Measurements from ENCODE around the gene SPATA32.

The SPATA32 gene, protein sequence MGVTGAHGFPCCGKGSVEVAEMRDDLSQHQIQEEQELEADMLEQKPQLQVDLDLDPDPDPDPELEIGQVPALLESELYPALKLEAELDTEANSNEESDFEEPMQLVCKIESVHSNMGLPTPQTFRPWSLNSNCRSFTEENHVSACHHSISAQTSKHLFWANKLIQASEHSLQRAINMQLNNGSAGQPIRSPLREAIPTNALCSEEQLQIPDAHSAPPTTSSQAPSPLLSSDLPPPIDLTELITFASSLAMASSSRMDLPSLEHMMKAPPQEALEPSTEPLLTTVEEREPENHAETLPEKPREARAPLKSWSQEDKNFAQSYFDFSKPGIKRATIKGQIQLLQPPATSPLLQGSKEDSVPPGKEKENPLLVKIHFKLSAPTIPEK

DNA sequence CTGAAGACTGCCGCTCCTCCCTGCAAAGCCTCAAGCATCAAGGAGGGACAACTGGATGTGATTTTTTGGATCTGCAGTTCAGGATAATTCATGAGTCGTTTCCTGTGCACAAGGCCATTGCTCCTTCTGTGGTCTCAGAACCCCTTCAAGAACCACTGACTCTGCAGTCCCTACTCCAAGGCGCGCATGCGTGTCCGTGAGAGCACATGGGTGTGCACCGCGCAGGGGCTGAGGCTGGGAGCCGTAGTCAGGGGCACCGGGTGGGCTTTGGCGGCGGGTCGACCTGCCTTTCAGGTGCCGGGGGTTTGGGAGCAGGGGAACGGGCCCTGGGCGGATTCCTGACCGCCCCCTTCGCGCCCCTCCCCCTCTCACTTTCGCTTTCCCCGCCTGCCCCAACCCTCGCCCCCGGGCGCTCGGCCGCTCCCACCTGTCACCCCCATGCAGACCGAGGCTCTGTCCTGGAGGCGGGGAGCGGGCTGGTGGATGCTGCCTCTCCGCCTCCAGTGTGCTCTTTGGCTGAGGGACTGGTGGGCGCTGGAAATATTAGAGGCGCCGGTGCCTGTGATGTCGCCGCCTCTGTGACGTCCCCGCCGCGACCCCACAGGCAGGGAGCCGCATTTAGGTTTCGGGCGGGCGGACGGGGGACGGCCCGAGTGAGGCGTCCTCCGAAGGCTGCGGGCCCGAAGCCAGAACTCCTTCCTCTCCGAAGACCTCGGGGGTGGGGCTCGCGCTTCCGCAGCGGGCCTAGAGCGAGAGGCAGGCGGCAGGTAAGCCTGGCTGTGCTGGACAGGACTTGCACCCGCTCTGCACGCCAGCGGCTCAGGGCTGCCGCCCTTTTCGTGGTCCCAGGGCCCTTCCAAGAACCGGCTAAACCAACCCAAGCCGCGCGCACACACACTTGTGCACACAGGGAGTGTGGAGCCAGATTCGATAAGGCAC is at the start of gene SPATA32:
Gene SPATA32, minus strand, starts transcription at position 518 of the 939 bp plus-strand sequence. Its CDS starts 78 bp downstream, at position 440.
- Histone ChIP-seq H3K27me3 (ENCODE audit: control insufficient read depth, insufficient read depth, low read length) (peaks cover 12% of the 10 kb centered on the region), H3K4me3 (ENCODE audit: low read depth, low read length) (peak within 1 kb of the TSS; percentile 58), H3K9ac (ENCODE audit: low read depth, low read length) (peak within 1 kb of the TSS; percentile 26), H3K36me3 (ENCODE audit: control insufficient read depth, insufficient read depth, low read length) (peaks cover 3% of the 10 kb centered on the region), H3K9me3 (ENCODE audit: control insufficient read depth, insufficient read depth, low read length) (no peaks in the 10 kb centered on the region), H3K4me1 (ENCODE audit: control insufficient read depth, insufficient read depth, low read length) (peaks cover 8% of the 10 kb centered on the region)

DNA sequence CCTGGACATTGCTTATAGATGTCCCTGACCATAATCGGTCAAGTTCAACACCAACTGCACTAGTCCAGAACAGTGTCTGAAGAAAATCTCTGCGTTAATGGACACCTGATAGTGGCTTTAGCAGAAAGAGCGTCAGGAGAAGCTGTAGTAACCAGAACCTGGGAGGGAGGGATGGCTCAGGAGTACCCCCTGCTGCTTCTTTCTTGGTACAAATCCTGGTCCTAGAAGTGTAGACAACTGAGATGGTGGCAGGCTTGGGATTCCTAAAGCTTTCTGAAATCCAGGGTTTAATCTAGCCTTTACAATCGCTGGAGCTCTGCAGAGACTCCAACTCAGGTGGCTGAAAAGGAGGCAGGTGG is 49.5 kb upstream of the SPATA32 start:
- H3K4me3 ChIP-seq (ENCODE audit: low read depth, low read length) = no peak overlapping the region

DNA sequence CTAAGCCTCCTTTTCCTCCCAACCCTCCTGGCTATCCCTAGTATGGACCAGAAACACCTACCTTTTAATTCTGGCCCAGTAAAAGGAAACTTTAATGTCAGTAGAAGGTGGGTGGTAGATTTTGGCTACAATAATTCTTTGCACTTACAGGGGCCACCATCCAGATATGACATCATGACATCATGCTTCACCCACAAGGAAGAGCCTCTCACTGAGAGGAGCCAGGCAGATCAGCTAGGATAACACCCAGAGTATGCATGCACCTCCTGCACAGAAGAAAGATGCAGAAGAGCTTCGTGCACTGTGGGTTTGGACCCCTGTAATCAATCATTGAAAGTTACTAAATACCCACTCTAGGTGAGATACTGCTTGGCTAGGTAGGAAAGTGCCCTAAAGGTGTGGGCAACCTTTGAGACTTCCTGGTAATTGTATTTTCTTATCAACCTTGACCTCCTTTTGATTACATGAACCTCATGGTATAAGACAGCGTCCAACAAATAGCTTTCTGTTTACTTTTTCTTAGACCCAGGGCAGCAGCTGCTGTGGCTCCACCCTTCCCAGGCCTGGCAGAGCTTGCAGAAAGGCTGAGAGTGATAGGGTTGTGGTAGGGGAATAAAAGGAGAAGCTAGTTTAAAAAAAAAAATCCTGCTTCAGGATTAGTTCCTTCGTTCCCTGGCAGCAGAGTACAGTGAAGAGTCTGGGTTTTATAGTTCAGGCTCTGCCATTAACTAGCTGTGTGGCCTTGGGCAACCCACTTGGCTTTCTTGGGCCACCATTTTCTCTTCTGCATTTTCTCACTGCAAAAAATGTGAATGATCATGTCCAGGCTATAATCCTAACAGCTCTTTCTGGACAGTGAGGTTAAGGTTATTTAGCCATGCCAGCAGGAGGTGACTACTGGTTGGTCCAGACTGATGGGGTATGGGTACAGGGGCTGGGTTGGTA is 48.8 kb upstream of the SPATA32 start:
- H3K9ac ChIP-seq (ENCODE audit: low read depth, low read length) = no peak overlapping the region
- H3K4me1 ChIP-seq (ENCODE audit: control insufficient read depth, insufficient read depth, low read length) = peaks cover 1% of the 10 kb centered on the region
- H3K9me3 ChIP-seq (ENCODE audit: control insufficient read depth, insufficient read depth, low read length) = no peaks in the 10 kb centered on the region
- H3K27me3 ChIP-seq (ENCODE audit: control insufficient read depth, insufficient read depth, low read length) = peaks cover 6% of the 10 kb centered on the region
- H3K36me3 ChIP-seq (ENCODE audit: control insufficient read depth, insufficient read depth, low read length) = no peaks in the 10 kb centered on the region
- H3K4me3 ChIP-seq (ENCODE audit: low read depth, low read length) = no peak overlapping the region

More for the DNA sequence above, 49.5 kb upstream of the SPATA32 start:
- Histone ChIP-seq H3K9ac (ENCODE audit: low read depth, low read length) (no peak overlapping the region), H3K27me3 (ENCODE audit: control insufficient read depth, insufficient read depth, low read length) (peaks cover 7% of the 10 kb centered on the region), H3K4me1 (ENCODE audit: control insufficient read depth, insufficient read depth, low read length) (peaks cover 4% of the 10 kb centered on the region), H3K36me3 (ENCODE audit: control insufficient read depth, insufficient read depth, low read length) (no peaks in the 10 kb centered on the region), H3K9me3 (ENCODE audit: control insufficient read depth, insufficient read depth, low read length) (no peaks in the 10 kb centered on the region)

DNA sequence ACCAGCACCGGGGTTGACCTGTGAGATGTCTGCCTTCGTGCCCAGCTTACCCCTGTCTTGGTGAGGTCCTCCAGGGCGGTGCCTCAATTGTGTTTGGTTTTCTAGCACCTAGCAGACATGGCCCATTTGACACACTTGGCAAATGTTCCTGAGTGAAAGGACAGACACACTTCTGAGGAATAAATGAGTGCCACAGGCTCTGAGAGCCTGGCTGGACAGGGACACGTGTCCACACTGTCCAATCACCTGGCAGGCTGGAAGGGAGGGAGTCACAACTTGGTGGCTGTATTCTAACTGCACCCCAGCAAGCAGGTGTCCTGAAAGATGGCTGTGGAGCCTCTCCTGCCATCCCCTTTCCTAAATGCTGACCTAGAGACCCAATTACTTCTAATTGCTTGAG is 47.5 kb upstream of the SPATA32 start:
- Histone ChIP-seq H3K36me3 (ENCODE audit: control insufficient read depth, insufficient read depth, low read length) (no peaks in the 10 kb centered on the region), H3K9me3 (ENCODE audit: control insufficient read depth, insufficient read depth, low read length) (no peaks in the 10 kb centered on the region), H3K27me3 (ENCODE audit: control insufficient read depth, insufficient read depth, low read length) (no peaks in the 10 kb centered on the region), H3K4me3 (ENCODE audit: low read depth, low read length) (no peak overlapping the region), H3K4me1 (ENCODE audit: control insufficient read depth, insufficient read depth, low read length) (no peaks in the 10 kb centered on the region), H3K9ac (ENCODE audit: low read depth, low read length) (no peak overlapping the region)

DNA sequence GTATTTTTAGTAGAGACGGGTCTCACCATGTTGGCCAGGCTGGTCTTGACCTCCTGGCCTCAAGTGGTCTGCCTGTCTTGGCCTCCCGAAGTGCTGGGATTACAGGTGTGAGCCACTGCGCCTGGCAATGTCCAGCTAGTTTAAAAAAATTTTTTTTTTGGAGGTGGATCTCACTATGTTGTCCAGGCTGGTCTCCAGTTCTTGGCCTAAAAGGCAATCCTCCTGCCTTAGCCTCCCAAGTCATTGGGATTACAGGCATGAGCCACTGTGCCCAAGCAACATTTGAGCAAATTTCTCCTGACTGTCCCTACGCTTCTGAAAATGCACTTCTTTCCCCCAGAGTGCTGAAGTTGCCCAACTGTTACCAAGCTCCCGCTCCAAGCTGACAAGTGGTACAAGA is 46.9 kb upstream of the SPATA32 start:
- Histone ChIP-seq H3K36me3 (ENCODE audit: control insufficient read depth, insufficient read depth, low read length) (no peaks in the 10 kb centered on the region), H3K9ac (ENCODE audit: low read depth, low read length) (no peak overlapping the region), H3K4me1 (ENCODE audit: control insufficient read depth, insufficient read depth, low read length) (no peaks in the 10 kb centered on the region), H3K4me3 (ENCODE audit: low read depth, low read length) (no peak overlapping the region), H3K9me3 (ENCODE audit: control insufficient read depth, insufficient read depth, low read length) (no peaks in the 10 kb centered on the region), H3K27me3 (ENCODE audit: control insufficient read depth, insufficient read depth, low read length) (no peaks in the 10 kb centered on the region)

DNA sequence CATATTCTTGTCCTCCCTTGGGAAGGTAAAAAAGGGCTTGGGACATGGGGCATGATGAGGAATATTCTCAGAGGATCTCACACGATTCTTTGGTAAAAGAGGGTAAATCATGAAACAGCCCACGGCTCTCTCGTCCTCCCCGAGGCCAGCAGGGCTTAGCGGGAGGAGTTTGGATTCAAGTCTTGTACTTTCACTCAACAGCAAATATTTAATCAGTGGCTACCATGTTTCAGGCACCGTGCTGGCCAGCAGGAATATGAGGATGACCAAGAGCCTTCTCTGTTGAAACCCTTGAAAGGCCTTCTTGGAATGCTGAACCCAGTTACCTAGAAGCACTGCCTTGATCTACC is 46.1 kb upstream of the SPATA32 start:
- H3K9me3 ChIP-seq (ENCODE audit: control insufficient read depth, insufficient read depth, low read length) = no peaks in the 10 kb centered on the region
- no peak overlapping the region for H3K4me3 ChIP-seq (ENCODE audit: low read depth, low read length)
- H3K4me1 ChIP-seq (ENCODE audit: control insufficient read depth, insufficient read depth, low read length) = no peaks in the 10 kb centered on the region
- no peak overlapping the region for H3K9ac ChIP-seq (ENCODE audit: low read depth, low read length)
- no peaks in the 10 kb centered on the region for H3K27me3 ChIP-seq (ENCODE audit: control insufficient read depth, insufficient read depth, low read length)
- H3K36me3 ChIP-seq (ENCODE audit: control insufficient read depth, insufficient read depth, low read length) = no peaks in the 10 kb centered on the region

DNA sequence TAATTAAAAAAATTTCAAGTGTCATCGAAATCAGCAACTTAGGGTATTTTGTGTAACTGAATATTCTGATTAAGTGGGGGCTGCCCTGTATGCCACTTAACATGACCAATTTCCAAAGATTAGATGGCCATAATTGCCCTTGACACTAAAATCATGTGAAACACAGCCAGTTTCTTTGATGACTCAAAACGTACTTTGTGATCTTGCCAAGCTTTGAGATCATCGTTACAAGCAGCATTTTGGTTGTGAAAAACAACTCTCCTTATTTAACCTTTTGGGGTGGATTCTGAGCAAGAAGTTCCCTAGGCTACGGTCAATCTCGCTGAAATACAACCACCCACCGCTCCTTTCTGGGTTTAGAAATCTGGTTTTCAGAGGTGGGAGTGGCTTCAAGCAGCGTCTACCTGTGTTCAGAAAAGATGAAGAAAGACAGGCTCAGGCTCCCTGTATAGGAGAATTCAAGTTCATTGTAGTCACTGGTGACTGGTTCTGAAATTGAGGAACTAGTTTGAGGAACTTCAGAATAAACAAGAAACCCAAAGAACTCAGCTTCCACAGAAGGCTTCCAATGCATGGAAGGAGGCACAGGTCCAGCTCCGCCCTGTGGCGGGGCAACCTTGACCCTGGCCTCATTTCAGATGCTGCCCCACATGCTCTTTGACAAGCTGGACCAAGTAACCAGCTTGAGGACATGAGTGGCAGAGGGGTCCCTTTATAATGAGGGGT is 45.6 kb upstream of the SPATA32 start:
- no peaks in the 10 kb centered on the region for H3K27me3 ChIP-seq (ENCODE audit: control insufficient read depth, insufficient read depth, low read length)

DNA sequence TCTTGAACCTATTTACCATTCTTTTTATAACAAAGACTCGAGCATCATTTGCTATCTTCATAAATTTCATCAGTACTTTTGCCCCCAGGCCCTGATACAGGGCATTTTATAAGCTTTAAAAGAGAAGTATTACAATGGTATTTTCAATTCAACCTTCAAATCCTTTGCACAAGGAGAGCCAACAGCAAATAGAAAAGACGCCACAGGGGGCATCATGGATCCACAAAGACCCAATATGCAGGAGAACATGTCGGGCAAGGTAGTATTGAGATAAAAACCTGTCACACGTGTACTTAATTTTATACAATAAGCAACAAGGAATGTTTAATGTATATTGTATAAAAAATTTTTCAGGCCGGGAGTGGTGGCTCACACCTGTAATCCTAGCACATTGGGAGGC is 44.7 kb upstream of the SPATA32 start:
- Histone ChIP-seq H3K36me3 (ENCODE audit: control insufficient read depth, insufficient read depth, low read length) (no peaks in the 10 kb centered on the region), H3K9ac (ENCODE audit: low read depth, low read length) (no peak overlapping the region), H3K9me3 (ENCODE audit: control insufficient read depth, insufficient read depth, low read length) (no peaks in the 10 kb centered on the region), H3K4me3 (ENCODE audit: low read depth, low read length) (no peak overlapping the region), H3K4me1 (ENCODE audit: control insufficient read depth, insufficient read depth, low read length) (no peaks in the 10 kb centered on the region), H3K27me3 (ENCODE audit: control insufficient read depth, insufficient read depth, low read length) (no peaks in the 10 kb centered on the region)

More for the DNA sequence above, 45.6 kb upstream of the SPATA32 start:
- Histone ChIP-seq H3K4me1 (ENCODE audit: control insufficient read depth, insufficient read depth, low read length) (no peaks in the 10 kb centered on the region), H3K36me3 (ENCODE audit: control insufficient read depth, insufficient read depth, low read length) (no peaks in the 10 kb centered on the region), H3K9ac (ENCODE audit: low read depth, low read length) (no peak overlapping the region), H3K9me3 (ENCODE audit: control insufficient read depth, insufficient read depth, low read length) (no peaks in the 10 kb centered on the region), H3K4me3 (ENCODE audit: low read depth, low read length) (no peak overlapping the region)

DNA sequence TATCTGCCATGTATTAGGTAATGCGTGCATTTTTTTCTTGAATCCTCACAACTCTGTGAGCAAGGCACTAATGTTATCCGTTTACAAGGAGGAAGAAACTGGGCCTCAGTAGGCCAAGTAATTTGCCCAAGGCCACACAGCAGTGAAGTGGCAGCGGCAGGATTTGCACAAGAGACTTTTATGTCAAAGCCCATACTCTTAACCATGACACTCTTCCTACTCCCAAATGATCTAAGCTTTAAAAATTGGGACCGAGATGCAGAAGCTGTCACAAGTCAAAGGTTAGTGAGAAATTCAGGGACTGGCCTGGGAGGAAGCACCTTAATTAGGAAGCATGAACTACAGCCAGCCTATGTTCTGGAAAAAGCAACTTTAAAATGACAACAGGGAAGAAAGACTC is 44.2 kb upstream of the SPATA32 start:
- H3K4me1 ChIP-seq (ENCODE audit: control insufficient read depth, insufficient read depth, low read length) = no peaks in the 10 kb centered on the region
- no peak overlapping the region for H3K9ac ChIP-seq (ENCODE audit: low read depth, low read length)

DNA sequence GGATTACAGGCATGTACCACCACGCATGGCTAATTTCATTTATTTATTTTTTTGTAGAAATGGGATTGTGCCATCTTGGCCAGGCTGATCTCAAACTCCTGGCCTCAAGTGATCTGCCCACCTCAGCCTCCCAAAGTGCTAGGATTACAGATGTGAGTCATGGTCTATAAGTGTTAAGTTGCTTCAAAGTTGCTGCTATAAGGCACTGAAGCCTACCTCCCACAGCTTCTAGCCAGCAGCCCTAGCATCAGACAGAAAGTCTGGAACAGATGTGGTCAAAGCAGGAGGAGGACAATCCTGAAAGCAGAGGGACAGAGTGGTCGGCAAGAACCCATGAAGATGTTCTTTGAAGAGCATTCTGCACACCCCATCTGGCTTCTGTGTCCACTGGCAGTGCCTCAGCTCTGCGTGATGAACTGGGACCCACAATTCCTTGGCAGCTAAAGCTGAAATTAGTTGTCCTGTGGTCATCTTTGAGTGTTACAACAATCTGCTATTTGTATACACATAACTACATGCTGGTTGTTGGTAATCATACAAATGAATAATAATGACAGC is 43.7 kb upstream of the SPATA32 start:
- no peak overlapping the region for H3K4me3 ChIP-seq (ENCODE audit: low read depth, low read length)
- H3K9ac ChIP-seq (ENCODE audit: low read depth, low read length) = no peak overlapping the region
- H3K36me3 ChIP-seq (ENCODE audit: control insufficient read depth, insufficient read depth, low read length) = no peaks in the 10 kb centered on the region
- no peaks in the 10 kb centered on the region for H3K4me1 ChIP-seq (ENCODE audit: control insufficient read depth, insufficient read depth, low read length)
- no peaks in the 10 kb centered on the region for H3K9me3 ChIP-seq (ENCODE audit: control insufficient read depth, insufficient read depth, low read length)
- no peaks in the 10 kb centered on the region for H3K27me3 ChIP-seq (ENCODE audit: control insufficient read depth, insufficient read depth, low read length)

More for the DNA sequence above, 44.2 kb upstream of the SPATA32 start:
- no peaks in the 10 kb centered on the region for H3K27me3 ChIP-seq (ENCODE audit: control insufficient read depth, insufficient read depth, low read length)
- no peaks in the 10 kb centered on the region for H3K9me3 ChIP-seq (ENCODE audit: control insufficient read depth, insufficient read depth, low read length)
- H3K36me3 ChIP-seq (ENCODE audit: control insufficient read depth, insufficient read depth, low read length) = no peaks in the 10 kb centered on the region
- no peak overlapping the region for H3K4me3 ChIP-seq (ENCODE audit: low read depth, low read length)
